Stimulated activated CD4-positive, alpha-beta T cell treated with anti-CD3 and anti-CD28 coated beads, Interleukin-12 subunit alpha, Interleukin-12 subunit beta, amount 100 ng/mL, for 4 hours (primary cell): ENCODE data around the gene MYL10.

Source experiments
- DNase-seq: peaks from one replicate; pipeline ENCODE4 v3.0.0-alpha.2; 2020

The MYL10 gene

GRCh38 chr7:101629171-101629570, at the start of gene MYL10:
MYL10 (minus strand) TSS chr7:101629296; CDS start chr7:101629118, 178 bp downstream.
- DNase-seq = no peak

- no peak for DNase-seq
Measured at GRCh38 chr7:101678658-101679057, 49.6 kb upstream of the MYL10 start.

DNA sequence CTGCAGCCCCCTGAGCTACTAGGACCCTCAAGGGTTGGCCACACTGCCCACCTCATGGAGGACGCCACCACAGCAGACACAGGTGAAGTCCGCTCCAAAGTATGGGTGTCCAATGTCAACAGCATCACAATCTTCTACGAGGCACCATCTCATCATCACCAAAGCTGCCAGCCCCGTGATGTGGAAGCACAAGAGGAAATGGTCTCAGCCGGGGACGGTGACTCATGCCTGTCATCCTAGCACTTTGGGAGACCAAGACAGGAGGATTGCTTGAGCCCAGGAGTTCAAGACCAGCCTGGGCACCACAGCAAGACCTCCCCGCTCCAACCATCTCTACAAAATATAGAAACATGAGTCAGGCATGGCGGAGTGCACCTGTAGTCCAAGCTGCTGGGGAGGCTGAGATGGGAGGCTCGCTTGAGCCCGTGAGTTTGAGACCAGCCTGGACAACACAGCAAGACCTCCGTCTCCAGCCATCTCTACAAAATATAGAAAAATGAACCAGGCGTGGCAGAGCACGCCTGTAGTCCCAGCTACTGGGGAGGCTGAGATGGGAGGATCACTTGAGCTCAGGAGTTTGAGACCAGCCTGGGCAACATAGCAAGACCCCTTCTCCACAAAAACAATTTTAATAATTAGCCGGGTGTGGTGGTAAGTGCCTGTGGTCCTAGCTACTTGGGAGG, 48.8 kb upstream of the MYL10 start:
- DNase-seq = no peak

DNA sequence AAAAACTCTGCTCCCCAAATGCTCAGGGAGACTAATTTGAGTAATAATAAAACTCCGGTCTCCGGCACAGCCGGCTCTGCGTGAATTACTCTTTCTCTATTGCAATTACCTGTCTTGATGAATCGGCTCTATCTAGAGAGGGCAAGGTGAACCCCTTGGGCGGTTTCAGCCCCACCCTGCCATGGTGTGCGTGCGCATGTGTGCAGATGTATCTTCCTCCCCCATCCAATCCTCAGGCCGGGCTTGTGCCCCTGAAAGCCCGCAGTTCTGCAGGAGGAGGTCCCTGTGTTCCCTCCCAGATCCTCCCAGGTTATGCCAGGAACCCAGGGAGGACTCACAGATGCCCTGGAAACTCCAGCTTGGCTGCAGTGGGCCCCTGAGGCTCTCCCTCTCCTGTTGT, 48.3 kb upstream of the MYL10 start:
- DNase-seq = no peak

- DNase-seq = no peak
Measured at GRCh38 chr7:101676956-101677355, 47.9 kb upstream of the MYL10 start.

DNA sequence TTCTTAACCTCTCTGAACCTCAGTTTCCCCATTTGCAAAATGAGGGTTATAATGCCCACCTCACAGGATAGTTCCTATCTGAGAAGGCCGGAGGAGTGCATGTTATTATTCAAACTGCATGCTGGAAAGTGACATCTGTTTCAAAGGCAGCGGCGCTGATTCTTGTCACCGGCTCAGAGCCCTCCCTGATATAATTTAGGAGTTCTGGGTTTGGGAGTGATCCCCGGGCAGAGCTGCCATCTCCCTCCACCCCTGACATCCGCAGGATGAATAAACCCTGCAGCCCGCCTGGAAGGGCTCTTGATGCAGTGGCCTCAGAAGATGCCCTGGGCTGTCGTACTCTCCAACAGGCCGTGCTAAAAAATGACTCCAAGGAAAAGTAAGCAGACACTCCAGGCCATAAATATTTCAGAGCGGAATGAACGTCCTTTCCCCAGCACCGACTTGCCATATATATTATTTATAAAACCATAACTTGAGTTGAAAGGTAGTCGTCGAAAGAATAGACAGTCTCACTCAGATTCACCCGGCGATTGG, 47.0 kb upstream of the MYL10 start:
- no peak for DNase-seq

GRCh38 chr7:101674439-101674838, 45.3 kb upstream of the MYL10 start:
- no peak for DNase-seq

- no peak for DNase-seq
Measured at GRCh38 chr7:101673951-101674350, 44.9 kb upstream of the MYL10 start.

DNA sequence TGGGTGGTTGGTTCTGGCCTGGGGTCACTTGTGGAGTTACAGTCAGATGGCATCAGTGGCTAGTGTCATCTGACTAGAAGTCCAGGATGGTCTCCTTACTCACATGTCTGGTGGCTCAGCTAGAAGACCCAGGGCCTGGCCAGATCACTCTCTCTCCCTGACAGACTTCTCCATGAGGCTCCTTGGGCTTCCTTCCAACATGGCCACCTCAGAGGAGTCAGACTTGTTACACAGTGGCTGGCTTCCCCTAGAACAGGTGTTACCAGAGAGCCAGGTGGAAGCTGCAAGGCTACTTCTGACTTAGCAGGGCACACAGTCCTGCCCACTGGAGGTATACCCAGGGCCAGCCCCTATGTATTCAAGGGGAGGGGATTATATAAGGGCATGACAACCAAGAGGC, 44.2 kb upstream of the MYL10 start:
- DNase-seq = no peak

- DNase-seq = no peak
Measured at GRCh38 chr7:101671371-101672356, 42.6 kb upstream of the MYL10 start.

DNA sequence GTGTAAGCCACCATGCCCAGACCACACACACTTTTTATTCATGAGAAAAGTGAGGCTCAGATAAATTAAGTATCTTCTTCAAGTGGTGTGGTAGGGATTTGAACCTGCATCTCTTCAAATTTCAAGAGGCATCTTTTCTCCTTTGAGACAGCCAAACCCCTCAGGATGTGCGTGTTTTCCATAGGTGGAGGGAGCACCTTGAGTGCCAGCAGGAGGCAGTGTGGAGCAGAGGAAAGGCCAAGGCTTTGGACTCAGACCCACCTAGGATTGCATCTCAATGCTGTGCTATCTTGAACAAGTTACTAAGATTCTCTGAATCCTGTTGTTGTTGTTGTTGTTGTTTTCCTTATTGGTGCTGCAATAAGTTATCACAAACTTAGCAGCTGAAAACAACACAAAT, 40.2 kb upstream of the MYL10 start:
- DNase-seq = no peak

GRCh38 chr7:101668726-101669125, 39.6 kb upstream of the MYL10 start:
- no peak for DNase-seq

DNA sequence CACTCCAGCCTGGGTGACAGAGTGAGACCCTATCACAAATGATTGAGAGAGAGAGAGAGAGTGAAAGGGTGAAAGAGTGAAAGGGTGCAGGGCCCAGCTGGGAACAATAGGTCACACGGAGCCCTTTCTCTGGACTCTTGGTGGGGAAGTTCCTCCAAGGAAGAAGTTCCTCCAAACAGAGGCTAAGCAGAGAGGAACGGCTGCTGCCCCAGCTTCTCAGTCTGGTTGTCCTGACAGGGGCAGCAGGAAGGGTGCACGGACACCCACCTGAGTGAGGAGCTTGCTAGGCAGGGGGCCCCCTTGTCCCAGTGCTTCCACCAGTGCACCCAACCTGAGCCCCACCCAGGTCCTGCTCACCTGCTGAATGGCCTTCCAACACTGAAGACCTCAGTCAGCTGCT, 38.8 kb upstream of the MYL10 start:
- DNase-seq = no peak

GRCh38 chr7:101667399-101667798, 38.3 kb upstream of the MYL10 start:
- DNase-seq = no peak

DNA sequence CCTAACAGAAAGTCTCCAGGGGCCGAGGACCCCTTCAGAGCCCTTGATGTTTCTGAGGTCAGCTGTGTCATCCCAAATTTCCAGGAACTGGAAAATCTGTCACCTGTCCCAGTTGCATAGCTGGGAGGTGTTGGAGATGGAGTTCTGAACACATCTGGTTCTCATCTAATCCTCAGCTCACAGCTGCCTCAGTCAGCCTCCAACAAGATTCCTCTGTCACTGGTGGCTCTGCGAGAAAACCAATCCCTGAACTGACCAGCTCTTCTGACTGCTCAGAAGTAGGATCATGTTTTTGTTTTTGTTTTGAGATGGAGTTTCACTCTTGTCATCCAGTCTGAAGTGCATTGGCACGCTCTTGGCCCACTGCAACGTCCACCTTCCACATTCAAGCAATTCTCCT, 37.6 kb upstream of the MYL10 start:
- no peak for DNase-seq

GRCh38 chr7:101666293-101666692, 37.2 kb upstream of the MYL10 start:
- DNase-seq = no peak

- DNase-seq = no peak
Measured at GRCh38 chr7:101664893-101665471, 35.9 kb upstream of the MYL10 start.

- no peak for DNase-seq
Measured at GRCh38 chr7:101664436-101664835, 35.3 kb upstream of the MYL10 start.

GRCh38 chr7:101663747-101664146, 34.7 kb upstream of the MYL10 start:
- no peak for DNase-seq

- no peak for DNase-seq
Measured at GRCh38 chr7:101662447-101662998, 33.4 kb upstream of the MYL10 start.

- no peak for DNase-seq
Measured at GRCh38 chr7:101659706-101660105, 30.6 kb upstream of the MYL10 start.

DNA sequence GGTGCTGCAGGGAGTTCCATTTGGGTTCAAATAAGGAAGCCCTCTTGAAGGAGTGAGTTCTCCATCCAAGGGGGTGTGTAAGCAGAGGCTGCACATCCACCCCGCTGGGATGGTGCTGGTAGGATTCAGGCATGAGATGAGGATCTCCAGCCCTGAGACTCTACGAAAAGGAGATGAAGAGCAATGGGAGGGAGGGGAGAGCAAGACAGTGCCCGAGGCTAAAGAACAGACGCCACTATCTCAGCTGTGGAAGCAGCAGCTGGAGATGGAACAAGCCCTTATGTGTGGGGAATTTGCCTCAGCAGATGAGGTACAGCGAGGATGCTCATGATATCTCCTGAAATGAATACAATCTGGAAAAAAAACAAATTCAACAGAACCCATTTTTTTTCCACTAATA, 28.1 kb upstream of the MYL10 start:
- DNase-seq = no peak

DNA sequence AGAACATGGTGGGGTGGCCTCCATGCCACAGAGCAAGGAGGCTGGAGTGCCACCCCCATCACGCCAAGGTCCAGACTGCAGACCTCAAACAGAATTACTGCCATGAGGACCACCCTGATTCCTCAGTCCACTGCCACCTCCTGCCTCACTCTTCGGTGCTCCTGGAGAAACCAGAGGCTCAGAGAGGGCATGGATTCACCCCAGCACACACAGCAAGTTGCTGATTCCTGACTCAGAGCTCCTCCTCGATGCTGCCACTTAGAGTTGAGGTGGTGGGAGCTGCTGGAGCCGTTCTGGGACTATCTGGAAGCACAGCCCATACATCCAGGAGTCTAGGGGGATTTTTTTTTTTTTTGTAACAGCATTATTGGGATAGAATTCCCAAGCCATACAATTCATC, 22.0 kb upstream of the MYL10 start:
- no peak for DNase-seq
